Thyroid gland (tissue), 4 donors: ENCODE results near the gene CCDC194.
A peak's percentile ranks its signal among the peaks of the same experiment; 100 is the strongest.

ENCODE experiments used
- CTCF ChIP-seq, 6 experiments: fragments of 200-600 bp in 3 of 6; fragments of 450-650 bp in 3 of 6; sonication (generic) in 3 of 6; IDR thresholded peaks; one replicate each; pipeline ENCODE4 v1.5.1; 2016 to 2019; ENCODE audit warnings: antibody characterized with exemption in 6 of 6, mild to moderate bottlenecking in 2 of 6, inconsistent platforms in 1 of 6, moderate library complexity in 1 of 6
- POLR2A ChIP-seq, 2 donors: fragments of 450-650 bp; IDR thresholded peaks; one replicate each; pipeline ENCODE4 v1.6.1; 2017; ENCODE audit warnings: antibody characterized with exemption in 2 of 2, mild to moderate bottlenecking in 2 of 2, moderate library complexity in 1 of 2

DNA sequence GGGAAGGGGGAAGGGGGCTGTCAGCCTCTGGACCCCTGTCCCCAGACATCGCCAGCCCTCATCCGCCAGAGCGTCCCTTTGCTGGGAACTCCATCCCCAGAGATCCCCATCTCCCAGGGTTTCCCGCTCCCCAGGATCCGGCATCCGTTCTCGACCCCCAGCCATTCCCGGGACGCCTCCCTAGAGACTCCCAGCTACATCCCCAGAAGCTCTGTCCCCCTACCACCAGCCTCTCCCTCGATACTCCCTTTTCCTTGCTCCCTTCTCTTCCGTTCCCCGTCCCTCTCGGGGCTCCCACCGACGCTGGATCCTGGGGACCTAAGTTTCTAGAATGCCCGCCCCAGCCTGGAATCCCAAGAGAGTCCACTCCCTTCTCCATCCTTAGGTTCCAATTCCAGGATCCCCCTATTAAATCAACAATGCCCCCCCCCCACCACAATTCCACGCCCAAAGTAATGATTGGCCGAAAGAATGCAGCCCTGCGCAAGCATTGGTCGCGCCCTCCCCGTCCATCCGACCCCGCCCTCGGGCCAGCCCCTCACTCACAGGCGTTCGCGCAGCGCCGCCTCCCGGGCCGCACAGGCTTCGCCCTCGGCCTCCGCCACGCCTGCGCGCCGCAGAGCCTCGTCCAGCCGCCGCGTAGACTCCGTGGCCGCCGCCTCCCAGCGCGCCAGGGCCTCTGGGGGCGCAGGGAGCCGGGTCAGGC is 3.2 kb downstream of the CCDC194 start:
- TF ChIP-seq CTCF (IDR thresholded peaks at IDR 0.05) (peak in 4 of 6 experiments; percentile 19 to 69 (median 64)), POLR2A (IDR thresholded peaks at IDR 0.05) (no peak)
